Measurements from ENCODE around the gene ST6GALNAC6.

ST6GALNAC6 gene

GRCh38 chr9:127918183-127919107 lies 19.0 kb upstream of the ST6GALNAC6 start:
- TF ChIP-seq CTCF (conservative IDR thresholded peaks at IDR 0.05; ENCODE audit: low read depth): no peak
- POLR2A ChIA-PET (ENCODE audit: low non-redundant PET): interaction anchor here (0.6 kb wide), 1 partner anchor 117 kb away, joined by 3 read pairs; no protein-coding TSS in a partner anchor
- CTCF ChIA-PET: interaction anchor here (1.3 kb wide), 1 partner anchor 199 kb away, joined by 4 read pairs; no protein-coding TSS in a partner anchor
- peak overlapping the region; percentile 97 for H3K27ac ChIP-seq
- DNase-seq (ENCODE audit: low spot score): no peak

DNA sequence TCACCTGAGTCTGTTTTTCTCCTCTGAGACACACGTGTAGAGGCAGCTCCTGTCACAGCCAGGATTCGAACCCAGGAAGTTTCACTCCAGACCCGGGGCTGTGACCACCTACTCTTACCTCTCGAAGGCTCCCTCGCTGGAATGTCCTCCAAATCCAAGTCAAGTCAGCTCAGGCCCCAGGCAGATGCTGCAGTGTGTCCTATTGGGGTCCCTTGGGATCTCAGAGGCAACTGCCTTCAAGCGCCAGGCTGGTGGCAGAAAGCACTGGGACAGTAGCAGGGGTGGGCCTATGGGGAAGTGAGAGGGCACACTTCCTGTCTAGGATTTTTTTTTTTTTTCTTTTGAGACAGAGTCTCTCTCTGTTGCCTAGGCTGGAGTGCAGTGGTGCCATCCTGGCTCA lies 18.2 kb upstream of the ST6GALNAC6 start:
- no peak for DNase-seq (ENCODE audit: low spot score)
- peak overlapping the region; percentile 97 for H3K27ac ChIP-seq

GRCh38 chr9:127916720-127917581 lies 17.5 kb upstream of the ST6GALNAC6 start, which contains the start of gene ST6GALNAC4:
Gene ST6GALNAC4, minus strand, starts transcription at chr9:127917041. Its CDS starts 622 bp downstream, at chr9:127916419.
- POLR2A ChIA-PET (ENCODE audit: low non-redundant PET): no interaction called here
- no peak for TF ChIP-seq CTCF (conservative IDR thresholded peaks at IDR 0.05; ENCODE audit: low read depth)
- CTCF ChIA-PET: interaction anchor here (0.6 to 1.0 kb wide), 3 partner anchors 18 to 545 kb away, joined by 3 to 4 read pairs (median 4); partner anchors contain the start of gene ST6GALNAC6
- H3K27ac ChIP-seq: peak within 1 kb of the TSS; percentile 97
- peak; percentile 98 for DNase-seq (ENCODE audit: low spot score)

More for the DNA sequence above, 18.2 kb upstream of the ST6GALNAC6 start:
- no peak for TF ChIP-seq CTCF (conservative IDR thresholded peaks at IDR 0.05; ENCODE audit: low read depth)
- POLR2A ChIA-PET (ENCODE audit: low non-redundant PET): no interaction called here
- CTCF ChIA-PET: no interaction called here

GRCh38 chr9:127915801-127916719 lies 16.7 kb upstream of the ST6GALNAC6 start:
- DNase-seq (ENCODE audit: low spot score): no peak
- ChIA-PET POLR2A (ENCODE audit: low non-redundant PET) (interaction anchor here (1.1 kb wide), 1 partner anchor 18 kb away, joined by 3 read pairs; no protein-coding TSS in a partner anchor), CTCF (interaction anchor here (0.6 to 1.0 kb wide), 3 partner anchors 17 to 544 kb away, joined by 3 to 4 read pairs (median 4); partner anchors contain the start of gene ST6GALNAC6)
- H3K27ac ChIP-seq: peak overlapping the region; percentile 97
- TF ChIP-seq CTCF (conservative IDR thresholded peaks at IDR 0.05; ENCODE audit: low read depth): no peak

DNA sequence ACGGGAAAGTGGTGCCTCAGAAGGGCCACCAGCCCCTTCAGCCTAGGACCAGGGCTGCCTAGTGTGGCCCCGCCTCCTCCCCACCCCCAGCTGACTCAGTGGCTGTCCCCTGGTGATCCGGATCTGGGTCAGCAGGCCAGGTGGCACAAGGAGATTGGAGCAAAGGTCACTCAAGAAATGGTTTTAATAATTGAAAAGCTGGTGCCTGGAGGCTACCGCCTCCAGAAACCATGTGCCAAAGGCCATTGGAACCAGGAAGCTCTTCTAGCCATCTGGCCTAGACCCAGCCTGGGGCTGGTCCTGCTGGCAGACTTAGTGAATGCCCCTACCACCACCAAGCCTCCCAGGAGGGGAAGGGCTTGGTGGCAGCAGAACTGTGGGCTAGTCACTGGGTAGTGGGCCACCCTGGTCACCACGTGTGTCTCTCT lies 15.9 kb upstream of the ST6GALNAC6 start:
- ChIA-PET POLR2A (ENCODE audit: low non-redundant PET) (interaction anchor here (1.1 kb wide), 1 partner anchor 17 kb away, joined by 3 read pairs; no protein-coding TSS in a partner anchor), CTCF (no interaction called here)
- DNase-seq (ENCODE audit: low spot score): no peak
- no peak for TF ChIP-seq CTCF (conservative IDR thresholded peaks at IDR 0.05; ENCODE audit: low read depth)
- peak overlapping the region; percentile 97 for H3K27ac ChIP-seq

Data from RWPE1 (cell line).